Body of pancreas (tissue), 4 donors: Measurements from ENCODE around the gene LITAF.

Experiments used
- CTCF ChIP-seq, 7 experiments: fragments of 450-650 bp in 4 of 7; fragments of 200-600 bp in 3 of 7; sonication (generic) in 3 of 7; IDR thresholded peaks; one replicate each; pipeline ENCODE4 v1.5.1; 2016 to 2019; ENCODE audit warnings: antibody characterized with exemption in 7 of 7
- POLR2A ChIP-seq, 3 donors: fragments of 450-650 bp; IDR thresholded peaks; one replicate each; pipeline ENCODE4 v1.6.1; 2016; ENCODE audit warnings: antibody characterized with exemption in 3 of 3, mild to moderate bottlenecking in 2 of 3

- TF ChIP-seq CTCF (IDR thresholded peaks at IDR 0.05): no peak
- no peak for TF ChIP-seq POLR2A (IDR thresholded peaks at IDR 0.05)
Measured at GRCh38 chr16:11564046-11564926, 22.4 kb downstream of the LITAF start.
